A549 treated with Mapracorat at 1 μM for 4 hours (cell line): Measurements from ENCODE around the gene TMEM245. TPM values are rescaled to one million over a fixed set of nuclear protein-coding genes. Genes with fewer than 3 reads are reported as not detected.

Experiments used
- total RNA-seq: library from RNA; stranded (reverse); fragments of 200-300 nt; extraction: Qiagen RNA extraction; gene quantifications from 5 replicates; pipeline ENCODE4 v1.2.3, GENCODE V29; 2022

TMEM245 gene
- total RNA-seq: 38.7 to 57.8 TPM (median 52.1 TPM) in 5 replicates

DNA sequence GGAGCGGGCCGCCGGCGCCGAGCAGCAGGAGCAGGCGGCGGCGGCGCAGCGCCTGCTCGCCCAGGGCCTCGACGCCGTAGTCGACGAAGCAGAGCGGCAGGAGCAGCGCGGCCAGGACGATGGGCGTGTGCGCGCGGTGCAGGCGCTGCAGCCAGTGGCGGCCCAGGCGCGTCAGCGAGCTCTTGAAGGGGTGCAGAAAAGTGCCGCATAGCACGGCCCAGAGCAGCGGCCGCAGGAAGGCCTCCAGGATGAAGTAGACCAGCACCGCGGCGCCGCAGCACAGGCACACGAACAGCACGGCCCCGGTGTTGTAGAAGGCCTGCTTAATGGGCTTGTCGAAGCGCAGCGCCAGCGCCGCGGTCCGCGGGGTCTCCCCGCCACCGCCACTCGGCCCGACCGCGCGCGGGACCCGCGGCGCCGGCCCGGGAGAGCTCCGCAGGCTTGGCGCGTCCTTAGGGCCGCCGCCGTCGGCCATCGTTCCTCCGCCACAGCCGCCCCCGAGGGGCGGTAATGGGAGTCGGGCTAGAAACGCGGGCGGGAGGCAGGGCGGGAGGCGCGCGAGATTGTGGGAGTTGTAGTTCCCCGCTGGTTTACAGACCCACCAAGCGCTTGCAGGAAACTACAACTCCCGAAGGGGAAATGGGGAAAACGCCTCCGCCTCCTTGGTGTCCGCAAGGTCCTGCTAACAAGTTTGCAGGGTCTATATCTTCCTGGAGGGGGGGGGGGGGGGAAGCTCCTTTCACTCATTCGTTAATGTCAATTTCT is at the start of gene TMEM245:
Gene TMEM245 (minus strand): TSS at position 509 of the 765 bp plus-strand sequence. CDS start 34 bp downstream, at position 475.

DNA sequence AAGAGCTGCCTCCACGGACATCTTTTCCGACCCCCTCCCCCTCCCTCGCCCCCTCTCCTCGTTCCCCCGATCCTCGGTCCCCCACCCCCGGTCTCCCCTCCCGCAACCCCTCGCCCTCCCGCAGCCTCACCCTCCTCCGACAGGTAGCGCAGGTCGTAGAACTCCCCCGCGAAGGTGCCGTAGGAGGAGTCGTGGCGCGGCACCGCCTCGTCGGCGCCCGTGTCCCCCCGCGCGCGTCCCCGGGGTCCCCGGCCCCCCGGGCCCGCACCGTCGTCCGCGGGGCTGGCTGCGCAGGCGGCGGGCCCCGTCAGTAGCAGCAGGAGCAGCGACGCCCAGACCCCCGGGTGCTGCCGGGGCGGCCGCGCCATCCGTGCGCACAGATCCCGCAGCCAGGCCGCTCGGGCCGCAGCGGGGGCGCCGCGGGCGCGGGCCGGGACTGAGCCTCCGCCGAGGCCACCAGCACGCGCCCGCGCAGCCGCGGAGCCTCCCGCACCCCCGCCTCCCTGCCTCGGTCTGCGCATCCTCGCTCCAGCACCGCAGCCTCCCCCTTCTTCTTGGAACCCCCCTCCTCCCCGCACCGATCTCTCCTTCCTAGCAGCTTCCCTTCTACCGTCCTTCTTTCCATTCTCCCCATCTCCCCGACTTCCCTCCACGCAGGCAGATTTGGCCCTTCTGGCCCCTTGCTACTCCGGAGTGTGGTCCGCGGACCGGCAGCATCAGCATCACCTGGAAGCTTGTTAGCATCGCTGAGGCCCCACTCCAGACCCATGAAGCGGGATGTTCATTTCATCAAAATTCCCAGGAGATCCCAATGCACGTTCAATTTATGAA is 47.2 kb upstream of the TMEM245 start, which contains the start of gene FRRS1L:
Gene FRRS1L (minus strand): TSS at position 479 of the 831 bp plus-strand sequence. CDS start 111 bp downstream, at position 368.

DNA sequence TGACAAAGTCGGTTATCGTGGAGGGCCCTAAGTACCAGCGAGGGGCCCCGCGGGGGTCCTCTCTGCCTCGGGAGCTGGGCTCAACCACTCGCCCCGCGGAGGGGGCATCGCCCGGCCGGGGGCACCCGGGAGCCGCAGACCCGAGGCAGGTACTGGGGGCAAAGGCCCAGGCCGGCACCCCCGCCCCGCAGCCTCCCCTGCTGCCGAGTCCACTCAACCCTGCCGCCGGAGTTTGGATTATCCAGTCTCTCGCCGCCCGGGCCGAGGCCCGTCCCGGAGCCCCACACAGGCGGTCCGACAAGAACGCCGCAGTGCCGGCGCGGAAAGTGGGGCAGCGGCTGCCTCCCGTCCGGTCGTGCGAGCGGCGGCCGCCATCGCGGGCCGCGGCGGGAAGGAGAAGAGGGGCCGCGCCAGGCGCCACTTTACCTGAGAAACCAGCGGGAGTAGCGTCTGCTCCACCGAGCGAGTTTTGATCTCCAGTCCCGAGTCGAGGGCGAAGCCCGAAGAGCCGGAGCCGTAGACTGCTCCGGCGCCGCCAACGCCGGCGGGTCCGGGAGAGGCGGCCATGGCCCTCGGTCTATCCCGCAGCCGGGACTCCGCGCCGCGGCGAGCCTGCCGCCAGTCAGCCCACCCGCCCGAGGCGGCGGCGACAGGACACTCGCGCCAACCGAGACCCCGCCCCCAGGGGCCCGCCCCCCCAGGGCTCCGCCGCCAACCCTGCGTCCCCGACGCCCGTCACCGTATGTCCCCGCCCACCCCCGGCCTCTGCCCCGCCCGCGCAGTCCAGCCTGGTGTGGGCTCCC is 106.7 kb downstream of the TMEM245 start, which contains the start of gene CTNNAL1:
Gene CTNNAL1 (minus strand): TSS at position 624 of the 803 bp plus-strand sequence. CDS start 57 bp downstream, at position 567.

Other genes with a start within 250 kb of the TMEM245 start
- gene ELP1, start 185.8 kb downstream of the TMEM245 start, total RNA-seq: 18.2 to 20.3 TPM (median 19.1 TPM) in 5 replicates
- 20.3 to 24.7 TPM (median 22.5 TPM) in 5 replicates for gene ABITRAM, start 185.5 kb downstream of the TMEM245 start, total RNA-seq
- gene CTNNAL1, start 106.4 kb downstream of the TMEM245 start, total RNA-seq: 48.4 to 53.5 TPM (median 53.3 TPM) in 5 replicates
- 0.13 to 0.63 TPM (median 0.24 TPM) in 5 replicates for gene FRRS1L, start 47.3 kb upstream of the TMEM245 start, total RNA-seq
- gene EPB41L4B, start 201.1 kb upstream of the TMEM245 start, total RNA-seq: 16.8 to 18.8 TPM (median 17.8 TPM) in 5 replicates